Keratinocyte (primary cell): ENCODE measurements around the gene LARP1B. TPM values are rescaled to one million over a fixed set of nuclear protein-coding genes. Genes with fewer than 3 reads are reported as not detected.

ENCODE experiments used
- polyA plus RNA-seq, 5 experiments: library from polyadenylated mRNA; depleted of rRNA in 3 of 5; stranded (reverse) in 3 of 5; stranded (forward) in 1 of 5; unstranded in 1 of 5; fragments of >200 nt; gene quantifications; 1 replicate in 1 of 5; 2 replicates in 3 of 5; 3 replicates in 1 of 5; pipeline versions ENCODE4 v1.2.1 to v1.2.3, GENCODE V29; 2011 to 2012; ENCODE audit warnings: missing spikeins in 2 of 5, low read depth in 1 of 5, low replicate concordance in 1 of 5

LARP1B gene
- polyA plus RNA-seq, 1 donor (not counting 4 experiments of a cell fraction or from before 2014, with no cell fraction given) = 18.3 TPM

Other genes starting within 250 kb of the LARP1B start
- 5.7 to 21.4 TPM (median 9.9 TPM) in 3 replicates for gene PLK4, start 180.4 kb upstream of the LARP1B start, polyA plus RNA-seq
- gene MFSD8, start 96.1 kb upstream of the LARP1B start, polyA plus RNA-seq = 14.1 to 19.0 TPM (median 15.6 TPM) in 3 replicates
- gene ABHD18, start 95.9 kb upstream of the LARP1B start, polyA plus RNA-seq = 2.5 to 4.6 TPM (median 2.7 TPM) in 3 replicates
- gene PGRMC2, start 226.5 kb downstream of the LARP1B start, polyA plus RNA-seq = 14.6 to 26.7 TPM (median 20.0 TPM) in 3 replicates